ENCODE results near the gene SPIN2A.

- no peak for TF ChIP-seq CTCF (IDR thresholded peaks at IDR 0.05)
- no peak for TF ChIP-seq POLR2A (IDR thresholded peaks at IDR 0.05)
These were observed 3.5 kb downstream of the SPIN2A start for GRCh38 chrX:57133706-57134105.

Data from thyroid gland (tissue), 4 donors.